NCI-H510A (cell line): ENCODE data around the gene ACER2.

ENCODE experiments used
- DNase-seq: peaks from one replicate; lab custom pipeline; 2025; lab: John Stamatoyannopoulos, UW

The ACER2 gene

DNA sequence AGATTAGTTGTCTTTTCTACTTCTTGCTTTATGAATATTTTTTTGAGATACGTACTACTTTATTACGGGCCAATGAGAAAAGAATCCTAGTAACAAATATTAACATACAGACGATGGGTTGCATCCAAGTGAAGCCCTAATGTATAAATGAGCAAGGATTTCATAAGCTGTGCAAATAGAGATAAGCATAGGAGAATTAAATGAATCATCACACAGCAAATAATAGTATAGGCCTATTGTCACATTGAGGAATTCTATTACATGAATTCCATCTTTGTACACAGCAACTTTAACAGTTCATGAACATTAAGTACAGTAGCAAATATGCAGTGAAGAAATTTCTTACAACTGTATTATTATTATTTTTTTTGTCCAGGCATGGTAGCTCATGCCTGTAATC, 78.0 kb downstream of the ACER2 start:
- no peak for DNase-seq

DNA sequence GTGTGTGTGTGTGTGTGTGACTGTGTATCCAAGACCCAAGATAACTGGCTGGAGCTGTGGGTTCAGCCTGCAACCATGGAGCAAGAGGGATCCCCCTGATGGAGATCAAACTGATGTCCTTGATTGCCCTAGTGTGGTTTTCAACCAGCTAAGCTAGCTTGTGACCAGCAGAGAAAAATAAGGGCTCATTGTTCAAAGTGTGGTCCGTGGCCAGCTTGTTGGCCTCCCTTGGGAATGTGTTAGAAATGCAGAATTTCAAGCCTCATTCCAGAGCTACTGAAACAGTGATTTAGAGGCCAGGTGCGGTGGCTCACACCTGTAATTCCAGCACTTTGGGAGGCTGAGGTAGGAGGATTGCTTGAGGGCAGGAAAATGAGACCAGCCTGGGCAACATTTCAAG, 79.9 kb downstream of the ACER2 start:
- DNase-seq: no peak

DNA sequence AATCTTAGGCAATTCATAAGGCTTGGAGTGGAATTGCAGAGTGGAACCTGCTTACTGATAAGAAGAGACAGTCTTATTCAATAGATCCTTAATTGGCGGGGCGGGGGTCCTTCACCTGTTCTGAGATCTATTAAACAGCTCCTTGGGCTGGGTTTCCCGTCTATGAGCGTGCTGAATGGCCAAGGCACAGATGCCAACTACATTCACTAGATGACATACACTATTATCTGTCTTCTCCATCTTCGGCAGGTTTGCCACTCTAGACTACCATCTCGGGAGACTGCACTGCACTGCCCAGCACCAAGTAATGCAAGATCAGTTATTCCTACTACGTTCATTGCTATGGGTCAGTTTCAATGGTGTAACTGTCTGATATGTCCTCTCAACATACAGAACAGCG, 81.5 kb downstream of the ACER2 start:
- no peak for DNase-seq

DNA sequence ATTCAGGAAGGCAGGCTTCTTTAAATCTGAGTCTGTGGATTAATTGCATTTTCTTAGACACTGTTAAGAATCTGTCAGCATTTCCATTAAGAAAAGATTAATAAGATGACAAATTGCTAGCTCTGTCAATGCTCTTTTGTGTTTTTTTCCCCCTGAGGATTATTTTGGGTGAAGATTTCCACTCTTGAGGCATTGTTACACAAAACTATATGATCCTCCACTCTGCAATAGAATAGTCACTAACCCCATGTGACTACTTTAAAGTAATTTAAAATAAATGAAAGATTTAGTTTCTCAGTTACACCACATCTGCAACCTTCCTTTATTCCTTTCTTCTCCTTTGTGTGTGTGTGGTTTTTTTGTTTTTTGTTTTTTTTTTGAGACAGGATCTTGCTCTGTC, 82.0 kb downstream of the ACER2 start:
- no peak for DNase-seq

DNA sequence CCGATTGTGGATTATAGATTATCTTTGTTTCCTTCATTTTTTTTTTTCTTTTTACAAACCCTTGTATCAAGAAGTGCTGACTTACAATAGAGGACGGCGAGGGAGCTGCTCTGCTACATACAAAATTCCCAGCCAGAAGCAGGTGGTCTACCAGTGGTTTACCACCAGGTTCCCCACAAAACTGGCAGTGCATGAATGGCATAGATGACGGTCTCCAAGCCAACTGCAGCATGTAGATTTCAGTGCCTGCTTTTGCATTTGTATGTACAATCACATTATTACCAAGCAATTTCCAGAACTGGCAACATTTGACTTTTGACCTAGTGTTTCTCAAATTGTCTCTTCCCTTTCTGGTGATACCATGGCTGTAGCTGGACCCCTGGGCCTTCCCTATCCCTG, 84.0 kb downstream of the ACER2 start:
- DNase-seq: no peak

DNA sequence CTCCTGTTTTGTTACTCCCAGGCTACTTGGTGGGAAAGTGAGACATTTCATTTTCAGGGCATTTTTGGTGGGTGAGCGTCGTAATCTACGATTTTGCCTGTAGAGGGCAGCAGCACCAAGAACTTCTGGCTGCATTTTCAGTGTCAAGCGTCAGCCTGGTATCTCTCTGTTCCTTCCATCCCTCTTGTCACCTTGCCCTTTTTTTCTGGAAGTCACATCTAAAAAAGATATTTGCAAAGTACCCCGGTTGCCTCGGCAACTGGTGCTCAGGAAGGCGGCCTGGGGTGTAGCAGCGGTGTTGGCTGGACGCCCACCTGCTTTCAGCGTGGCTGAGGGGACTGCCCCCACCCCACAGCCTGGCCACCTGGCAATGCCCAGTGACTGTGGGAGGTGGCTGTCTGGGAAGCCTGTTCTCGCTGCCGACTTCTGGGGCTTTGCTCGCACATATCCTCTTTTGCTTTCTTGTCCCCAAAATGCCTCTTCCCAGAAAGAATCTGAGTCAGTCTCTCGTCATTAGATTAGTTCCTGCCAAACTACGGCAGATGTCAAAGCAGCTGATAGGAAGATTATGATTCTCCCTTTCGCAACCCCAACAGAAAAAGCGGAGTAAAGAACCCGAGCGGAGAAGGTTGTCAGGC, 84.5 kb downstream of the ACER2 start:
- no peak for DNase-seq

DNA sequence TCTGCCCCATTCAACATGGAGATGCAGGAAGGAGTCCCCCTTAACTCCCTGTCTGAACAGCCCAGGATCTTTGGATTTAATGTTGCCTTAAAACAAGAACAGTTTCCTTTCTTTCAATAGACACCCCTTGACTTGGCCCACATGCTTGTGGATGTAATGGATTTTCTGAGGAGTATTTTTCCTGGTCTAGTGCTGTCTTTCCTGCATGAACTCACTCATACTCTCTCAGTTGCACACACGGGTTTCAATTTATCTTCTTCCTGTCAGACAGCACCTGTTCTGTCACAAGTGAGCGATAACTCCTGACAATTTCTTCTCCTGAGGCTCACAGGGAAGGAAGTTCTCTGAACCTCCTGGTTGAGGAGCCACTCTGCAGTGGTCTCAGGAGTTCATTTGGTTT, 85.1 kb downstream of the ACER2 start:
- no peak for DNase-seq

DNA sequence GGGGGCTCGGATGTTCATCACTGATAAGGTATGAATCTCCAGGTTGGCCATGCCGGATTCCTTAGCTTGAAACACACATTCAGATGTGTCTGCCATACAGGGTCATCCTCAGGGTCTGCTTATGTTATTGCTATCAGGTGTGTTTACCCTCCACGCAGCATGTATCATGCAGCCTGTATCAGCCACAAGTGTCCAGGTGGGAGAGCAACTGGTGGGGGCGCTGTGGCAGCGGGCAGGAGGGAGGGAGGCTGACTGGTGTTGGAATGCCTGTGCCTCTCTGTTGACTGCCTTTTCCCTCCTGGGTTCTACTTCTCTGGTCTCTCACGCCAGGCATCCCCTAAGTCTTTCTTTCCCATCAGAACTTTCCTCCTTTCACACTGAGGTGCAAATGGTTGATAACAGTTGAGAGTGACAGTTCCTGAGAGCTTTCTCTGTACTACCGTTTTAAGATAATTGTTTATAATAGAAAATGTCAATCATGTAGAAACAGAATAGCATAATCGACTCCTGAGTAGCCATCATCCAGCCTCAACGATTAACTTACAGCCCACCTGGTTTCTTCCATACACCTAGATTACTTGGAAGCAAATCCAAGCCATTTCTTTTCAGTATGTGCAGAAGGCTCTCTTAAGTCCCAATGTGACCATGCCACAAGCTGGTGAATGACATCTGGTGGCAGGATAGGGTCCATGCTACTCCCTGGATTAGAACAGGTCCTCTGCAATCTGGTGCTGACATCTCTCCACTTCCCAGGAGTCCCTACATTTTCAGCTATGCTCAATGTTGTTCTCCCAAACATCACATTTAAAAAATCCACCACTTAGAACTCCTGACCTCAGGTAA, 86.6 kb downstream of the ACER2 start:
- no peak for DNase-seq

DNA sequence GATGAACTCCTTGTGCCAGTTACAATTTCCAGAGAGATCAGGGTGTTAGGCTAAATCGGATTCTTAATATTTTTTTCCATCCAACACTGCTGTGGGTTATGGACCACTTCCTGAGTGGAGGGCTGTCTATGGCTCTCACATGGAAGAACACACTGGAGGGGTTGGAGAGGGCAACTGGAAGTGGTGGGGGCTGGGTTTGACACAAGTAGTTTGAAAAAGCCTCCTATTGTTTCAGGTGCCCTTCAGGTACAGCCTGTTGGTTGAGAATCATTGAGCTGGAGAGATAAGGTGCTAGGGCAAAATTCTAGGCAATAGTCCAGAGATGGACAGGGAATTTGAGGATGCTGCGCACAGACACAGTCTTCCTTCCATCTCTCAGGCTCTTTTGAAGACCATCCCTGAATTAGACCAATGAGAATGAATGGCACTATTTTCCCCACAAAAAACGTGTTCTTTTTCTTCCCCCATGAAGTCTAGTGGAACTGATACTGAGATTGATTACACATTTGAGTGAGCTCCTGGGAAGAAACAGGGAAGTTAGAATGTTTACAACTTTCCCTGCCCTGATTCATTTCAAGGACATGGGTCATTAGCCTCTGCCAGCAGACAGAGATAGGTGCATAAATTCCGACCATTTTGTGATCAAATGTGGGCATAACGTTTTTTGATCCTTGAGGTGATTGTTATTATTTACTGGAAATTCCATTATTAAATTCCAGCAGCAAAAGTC, 87.7 kb downstream of the ACER2 start:
- DNase-seq: no peak

DNA sequence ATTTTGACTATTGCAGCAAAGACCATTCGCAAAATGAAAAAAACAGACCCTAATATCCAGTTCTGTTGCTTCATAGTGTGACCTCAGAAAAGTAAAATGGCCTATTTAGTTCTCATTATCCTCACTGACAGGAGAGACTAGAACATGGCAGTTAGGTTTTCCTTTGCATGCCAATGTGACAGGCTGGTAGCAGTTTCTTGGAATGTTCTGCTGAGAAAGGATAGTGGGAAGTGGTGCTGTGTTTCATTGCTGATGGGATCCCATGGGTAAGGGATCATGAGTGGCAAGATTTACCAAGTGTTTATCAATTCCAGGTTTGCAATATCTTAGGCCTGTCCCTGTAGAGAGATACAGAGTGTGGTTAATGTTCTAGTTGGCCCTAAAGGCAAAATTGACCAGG, 88.5 kb downstream of the ACER2 start:
- DNase-seq: no peak

DNA sequence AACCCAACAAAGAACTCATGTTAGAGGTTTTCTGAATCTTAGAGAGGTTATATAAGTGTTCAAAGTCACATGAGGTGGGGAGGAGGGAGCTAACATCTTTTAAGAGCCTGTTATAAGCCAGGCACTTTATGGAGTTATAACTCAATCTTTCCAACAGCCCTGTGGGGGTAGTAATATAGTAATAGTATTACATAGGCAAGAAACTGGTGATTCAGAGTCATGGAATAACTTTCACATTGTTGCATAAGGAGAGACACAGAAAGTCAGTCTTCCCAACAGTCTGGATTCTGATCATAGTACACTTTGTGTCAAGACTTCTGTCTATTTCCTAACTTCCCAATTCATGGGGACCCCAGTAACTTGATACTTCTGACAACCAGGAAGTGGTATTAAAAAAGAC, 89.2 kb downstream of the ACER2 start:
- no peak for DNase-seq
